Measurements from ENCODE around the gene COL24A1. TPM values are rescaled to one million over a fixed set of nuclear protein-coding genes. Genes with fewer than 3 reads are reported as not detected.
"Not testable (repeated sequence)": the region's sequence is repeated elsewhere in the genome, so short reads cannot be mapped to it uniquely, and the experiment has no call there.

The COL24A1 gene
- total RNA-seq, 1 donor from 2014 or later = not detected

DNA sequence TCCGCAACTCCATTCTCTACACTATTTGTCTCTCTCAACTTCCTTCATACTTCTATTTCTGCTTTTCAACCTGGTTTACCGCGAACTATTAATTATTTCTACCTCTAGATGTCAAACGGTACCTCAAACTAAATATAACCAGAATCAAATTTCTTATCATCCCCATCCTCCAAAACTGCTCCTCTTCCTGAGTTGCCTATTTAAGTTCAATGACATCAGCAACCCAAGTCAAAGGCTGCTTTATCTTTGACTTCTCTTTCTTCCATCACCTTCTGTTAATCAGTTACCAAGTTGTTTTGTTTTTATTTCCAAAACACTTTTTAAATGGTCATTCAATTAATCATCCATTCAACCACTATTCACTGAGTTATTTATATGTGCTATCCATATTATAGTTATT, 171.9 kb downstream of the COL24A1 start:
- Mint-ChIP-seq H3K36me3 (ENCODE audit: low read depth) (no peaks in the 10 kb centered on the region), H3K27me3 (ENCODE audit: low read depth) (no peaks in the 10 kb centered on the region), H3K4me3 (ENCODE audit: low read depth) (no peak overlapping the region), H3K27ac (no peak overlapping the region), H3K9me3 (no peaks in the 10 kb centered on the region), H3K4me1 (ENCODE audit: low read depth) (no peaks in the 10 kb centered on the region)
- intact Hi-C loops (cut with micrococcal nuclease) = no loop called here
- no peak for DNase-seq (ENCODE audit: low spot score)

DNA sequence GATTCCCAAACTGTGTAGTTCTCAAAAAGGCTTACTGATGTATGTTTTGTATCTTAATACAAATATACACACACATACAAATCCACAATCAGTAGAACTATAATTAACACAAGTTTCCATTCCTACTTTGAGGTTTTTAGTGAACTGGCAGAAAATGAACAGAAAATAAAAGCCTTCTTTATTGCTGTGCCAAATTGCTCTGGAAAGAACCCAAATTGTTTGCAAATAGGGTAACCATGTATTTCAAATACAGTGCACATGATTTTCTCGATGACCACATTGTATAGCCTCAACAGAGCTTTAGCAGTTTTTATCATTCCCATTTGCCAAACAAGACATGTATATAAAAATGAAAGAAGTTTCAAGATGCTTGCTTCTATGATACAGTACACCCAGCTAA, 173.3 kb downstream of the COL24A1 start:
- Mint-ChIP-seq H3K27me3 (ENCODE audit: low read depth) (no peaks in the 10 kb centered on the region), H3K9me3 (no peaks in the 10 kb centered on the region), H3K36me3 (ENCODE audit: low read depth) (no peaks in the 10 kb centered on the region), H3K4me3 (ENCODE audit: low read depth) (no peak overlapping the region), H3K4me1 (ENCODE audit: low read depth) (no peaks in the 10 kb centered on the region), H3K27ac (no peak overlapping the region)
- intact Hi-C loops (cut with micrococcal nuclease) = no loop called here
- no peak for DNase-seq (ENCODE audit: low spot score)

DNA sequence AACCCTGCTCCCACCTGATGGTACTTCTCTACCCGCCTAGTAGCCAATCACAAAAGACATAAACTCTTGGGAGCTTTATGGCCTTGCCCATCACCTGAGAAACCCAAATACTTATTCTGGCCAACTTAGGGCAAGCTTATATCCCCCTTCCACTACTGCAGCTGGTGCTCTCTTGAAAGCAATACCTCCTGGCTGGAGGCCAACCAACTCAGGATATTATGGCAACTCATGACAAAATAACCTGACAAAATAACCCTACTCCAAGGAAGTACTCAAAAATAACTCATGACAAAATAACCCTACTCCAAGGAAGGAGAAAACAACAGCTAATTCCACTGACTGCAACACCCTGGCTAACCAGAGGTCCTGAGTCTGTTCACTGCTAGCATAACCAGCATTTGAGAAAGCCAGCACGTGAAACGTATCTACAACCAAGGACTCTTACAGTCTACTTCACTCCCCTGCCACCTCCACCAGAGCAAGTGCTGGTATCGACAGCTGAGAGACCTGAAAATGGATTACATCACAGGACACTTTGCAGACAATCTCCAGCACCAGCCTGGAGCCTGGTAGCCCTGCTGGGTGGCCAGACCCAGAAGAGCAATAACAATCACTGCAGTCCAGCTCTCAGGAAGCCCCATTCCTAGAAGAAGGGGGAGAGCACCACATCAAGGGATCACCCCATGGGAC, 179.9 kb downstream of the COL24A1 start:
- peaks cover 5% of the 10 kb centered on the region for H3K9me3 Mint-ChIP-seq
- H3K4me1 Mint-ChIP-seq (ENCODE audit: low read depth) = no peaks in the 10 kb centered on the region
- no peaks in the 10 kb centered on the region for H3K36me3 Mint-ChIP-seq (ENCODE audit: low read depth)
- intact Hi-C loops (cut with micrococcal nuclease) = no loop called here
- no peaks in the 10 kb centered on the region for H3K27me3 Mint-ChIP-seq (ENCODE audit: low read depth)
- no peak overlapping the region for H3K4me3 Mint-ChIP-seq (ENCODE audit: low read depth)
- DNase-seq (ENCODE audit: low spot score) = no peak
- H3K27ac Mint-ChIP-seq = no peak overlapping the region

- no peaks in the 10 kb centered on the region for H3K36me3 Mint-ChIP-seq (ENCODE audit: low read depth)
- H3K4me1 Mint-ChIP-seq (ENCODE audit: low read depth) = no peaks in the 10 kb centered on the region
- no peaks in the 10 kb centered on the region for H3K27me3 Mint-ChIP-seq (ENCODE audit: low read depth)
- intact Hi-C loops (cut with micrococcal nuclease) = no loop called here
- no peak overlapping the region for H3K4me3 Mint-ChIP-seq (ENCODE audit: low read depth)
- no peak overlapping the region for H3K27ac Mint-ChIP-seq
- DNase-seq (ENCODE audit: low spot score) = no peak
- peaks cover 5% of the 10 kb centered on the region for H3K9me3 Mint-ChIP-seq
These were observed 180.6 kb downstream of the COL24A1 start for GRCh38 chr1:85975912-85976371.

DNA sequence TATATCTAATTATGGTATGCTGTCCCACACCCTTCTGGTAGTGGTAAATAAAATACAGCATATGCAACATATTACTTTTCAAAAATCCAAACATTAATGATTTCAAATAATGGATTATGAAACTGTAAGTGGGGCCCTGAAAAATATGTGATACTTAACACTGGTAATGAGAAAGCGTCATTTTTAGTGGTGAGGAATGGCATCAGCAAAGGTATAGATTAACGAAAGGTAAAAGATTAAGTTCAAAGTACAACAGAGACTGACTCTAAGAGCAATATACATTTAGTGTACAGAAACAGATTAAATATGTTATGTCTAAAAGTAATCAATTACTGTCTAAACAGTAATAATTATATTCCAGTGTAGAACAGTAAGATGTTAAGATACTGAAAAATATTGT, 194.1 kb downstream of the COL24A1 start:
- intact Hi-C loops (cut with micrococcal nuclease) = no loop called here
- no peak overlapping the region for H3K4me3 Mint-ChIP-seq (ENCODE audit: low read depth)
- no peaks in the 10 kb centered on the region for H3K36me3 Mint-ChIP-seq (ENCODE audit: low read depth)
- no peak for DNase-seq (ENCODE audit: low spot score)
- H3K9me3 Mint-ChIP-seq = no peaks in the 10 kb centered on the region
- no peak overlapping the region for H3K27ac Mint-ChIP-seq
- no peaks in the 10 kb centered on the region for H3K4me1 Mint-ChIP-seq (ENCODE audit: low read depth)
- H3K27me3 Mint-ChIP-seq (ENCODE audit: low read depth) = no peaks in the 10 kb centered on the region

DNA sequence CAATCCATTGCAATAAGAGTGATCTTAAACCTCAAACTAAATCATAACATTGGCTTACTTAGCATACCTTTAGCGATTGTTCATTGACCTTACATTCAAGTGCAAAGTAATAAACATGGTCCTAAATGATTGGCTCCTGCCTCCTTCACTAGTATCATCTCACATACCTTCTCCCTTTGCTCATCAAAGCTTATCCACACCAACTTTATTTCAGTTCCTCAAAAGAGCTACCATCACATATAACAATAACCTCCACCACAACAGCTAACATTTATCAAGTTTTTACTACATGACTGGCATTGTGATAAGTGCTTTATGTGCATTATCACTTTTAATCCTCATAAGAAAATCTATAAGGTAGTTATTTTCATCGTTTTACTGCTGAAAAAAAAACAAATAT, 198.8 kb downstream of the COL24A1 start:
- Mint-ChIP-seq H3K27ac (no peak overlapping the region), H3K4me3 (ENCODE audit: low read depth) (no peak overlapping the region), H3K4me1 (ENCODE audit: low read depth) (no peaks in the 10 kb centered on the region), H3K27me3 (ENCODE audit: low read depth) (no peaks in the 10 kb centered on the region), H3K9me3 (no peaks in the 10 kb centered on the region), H3K36me3 (ENCODE audit: low read depth) (no peaks in the 10 kb centered on the region)
- no peak for DNase-seq (ENCODE audit: low spot score)
- intact Hi-C loops (cut with micrococcal nuclease) = no loop called here

GRCh38 chr1:85955218-85955617, 201.4 kb downstream of the COL24A1 start:
- intact Hi-C loops (cut with micrococcal nuclease); H3K36me3 Mint-ChIP-seq (ENCODE audit: low read depth); H3K9me3 Mint-ChIP-seq; DNase-seq (ENCODE audit: low spot score); H3K4me1 Mint-ChIP-seq (ENCODE audit: low read depth); H3K27ac Mint-ChIP-seq; H3K27me3 Mint-ChIP-seq (ENCODE audit: low read depth); H3K4me3 Mint-ChIP-seq (ENCODE audit: low read depth): not testable (repeated sequence)

GRCh38 chr1:85952460-85952859, 204.1 kb downstream of the COL24A1 start:
- no peaks in the 10 kb centered on the region for H3K36me3 Mint-ChIP-seq (ENCODE audit: low read depth)
- intact Hi-C loops (cut with micrococcal nuclease) = no loop called here
- H3K27me3 Mint-ChIP-seq (ENCODE audit: low read depth) = no peaks in the 10 kb centered on the region
- H3K27ac Mint-ChIP-seq = no peak overlapping the region
- DNase-seq (ENCODE audit: low spot score) = no peak
- no peak overlapping the region for H3K4me3 Mint-ChIP-seq (ENCODE audit: low read depth)
- H3K9me3 Mint-ChIP-seq = no peaks in the 10 kb centered on the region
- no peaks in the 10 kb centered on the region for H3K4me1 Mint-ChIP-seq (ENCODE audit: low read depth)

DNA sequence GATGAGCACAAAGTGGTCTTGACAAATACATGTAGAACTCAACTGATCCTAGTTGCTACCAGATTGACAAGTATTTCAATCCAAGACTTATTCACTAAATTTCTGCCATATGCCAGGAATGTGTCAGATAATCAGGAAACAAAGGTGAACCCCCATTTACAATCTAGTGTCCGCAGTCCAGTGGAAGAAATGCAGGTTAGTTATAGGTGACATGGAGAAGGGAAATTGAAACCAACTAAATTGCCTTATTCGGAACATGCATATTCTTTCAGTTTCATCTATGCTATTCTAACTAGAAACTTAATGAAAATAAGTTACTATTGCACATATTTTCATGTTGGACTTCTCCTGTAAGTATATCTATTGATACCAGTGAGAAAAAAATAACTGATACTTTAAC, 209.4 kb downstream of the COL24A1 start:
- Mint-ChIP-seq H3K27me3 (ENCODE audit: low read depth) (no peaks in the 10 kb centered on the region), H3K9me3 (no peaks in the 10 kb centered on the region), H3K4me1 (ENCODE audit: low read depth) (no peaks in the 10 kb centered on the region), H3K27ac (no peak overlapping the region), H3K4me3 (ENCODE audit: low read depth) (no peak overlapping the region), H3K36me3 (ENCODE audit: low read depth) (no peaks in the 10 kb centered on the region)
- intact Hi-C loops (cut with micrococcal nuclease) = no loop called here
- DNase-seq (ENCODE audit: low spot score) = no peak

DNA sequence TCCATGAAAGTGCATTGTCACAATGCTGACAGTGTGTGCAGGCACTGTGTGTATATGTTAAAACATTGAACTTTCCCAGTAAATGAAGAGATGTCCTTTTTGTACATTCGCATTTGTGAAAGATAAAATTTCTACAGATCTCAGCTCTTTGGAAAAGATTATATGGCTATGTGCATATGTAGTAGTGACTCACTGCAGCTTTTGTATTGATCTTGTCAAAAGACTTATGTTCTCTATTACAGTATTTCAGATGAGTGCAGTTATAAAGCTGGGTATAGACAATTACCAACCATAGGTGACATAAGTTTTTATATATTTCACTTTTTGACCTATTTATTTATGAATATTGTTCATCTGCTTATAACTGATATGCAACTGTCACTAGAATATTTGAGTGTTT, 212.6 kb downstream of the COL24A1 start:
- H3K27me3 Mint-ChIP-seq (ENCODE audit: low read depth) = no peaks in the 10 kb centered on the region
- H3K9me3 Mint-ChIP-seq = no peaks in the 10 kb centered on the region
- H3K36me3 Mint-ChIP-seq (ENCODE audit: low read depth) = no peaks in the 10 kb centered on the region
- no peak overlapping the region for H3K4me3 Mint-ChIP-seq (ENCODE audit: low read depth)
- no peaks in the 10 kb centered on the region for H3K4me1 Mint-ChIP-seq (ENCODE audit: low read depth)
- no peak for DNase-seq (ENCODE audit: low spot score)
- intact Hi-C loops (cut with micrococcal nuclease) = no loop called here
- no peak overlapping the region for H3K27ac Mint-ChIP-seq

DNA sequence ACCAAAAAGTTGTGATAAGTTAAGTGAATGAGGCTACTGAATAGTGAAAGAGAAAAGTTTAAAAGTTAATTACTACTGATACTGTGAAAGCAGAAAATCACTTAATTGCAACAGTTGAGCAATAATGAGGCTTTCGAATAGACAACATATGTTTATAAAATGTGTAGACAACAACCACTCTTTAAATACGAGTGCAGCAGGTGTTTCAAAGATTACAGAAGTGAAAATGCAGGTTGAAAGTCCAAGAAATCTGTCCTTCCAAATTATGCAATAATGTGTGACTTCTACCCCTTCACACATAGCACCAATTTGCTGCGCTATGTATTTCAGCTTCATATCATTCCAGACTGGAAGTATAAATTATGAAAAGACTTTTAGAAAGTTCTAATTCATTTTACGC, 213.0 kb downstream of the COL24A1 start:
- H3K27ac Mint-ChIP-seq = no peak overlapping the region
- intact Hi-C loops (cut with micrococcal nuclease) = no loop called here
- no peaks in the 10 kb centered on the region for H3K36me3 Mint-ChIP-seq (ENCODE audit: low read depth)
- DNase-seq (ENCODE audit: low spot score) = no peak
- no peak overlapping the region for H3K4me3 Mint-ChIP-seq (ENCODE audit: low read depth)
- H3K27me3 Mint-ChIP-seq (ENCODE audit: low read depth) = no peaks in the 10 kb centered on the region
- no peaks in the 10 kb centered on the region for H3K4me1 Mint-ChIP-seq (ENCODE audit: low read depth)
- H3K9me3 Mint-ChIP-seq = no peaks in the 10 kb centered on the region

- Mint-ChIP-seq H3K27me3 (ENCODE audit: low read depth) (no peaks in the 10 kb centered on the region), H3K36me3 (ENCODE audit: low read depth) (no peaks in the 10 kb centered on the region), H3K27ac (no peak overlapping the region), H3K4me3 (ENCODE audit: low read depth) (no peak overlapping the region), H3K9me3 (no peaks in the 10 kb centered on the region), H3K4me1 (ENCODE audit: low read depth) (no peaks in the 10 kb centered on the region)
- DNase-seq (ENCODE audit: low spot score) = no peak
- intact Hi-C loops (cut with micrococcal nuclease) = no loop called here
These were observed 215.8 kb downstream of the COL24A1 start for GRCh38 chr1:85940656-85941306.

DNA sequence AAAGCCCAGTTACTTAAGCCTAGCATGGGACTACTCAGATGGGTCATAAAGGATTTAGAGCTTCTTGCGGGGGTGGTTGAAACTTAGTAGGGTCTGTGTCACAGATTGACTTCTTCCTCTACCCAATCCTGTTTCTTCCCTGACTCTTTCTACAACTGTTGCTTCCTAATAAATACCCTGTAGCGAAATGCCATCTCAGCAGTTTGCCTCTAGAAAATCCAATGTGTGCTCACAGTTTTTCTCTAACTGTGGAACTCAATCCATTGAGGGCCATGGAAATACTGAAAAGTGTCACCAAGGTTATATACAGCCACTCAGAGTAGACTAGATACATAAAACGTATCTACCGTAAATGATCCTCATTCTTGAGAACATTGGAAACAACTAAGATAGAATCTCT, 217.7 kb downstream of the COL24A1 start:
- DNase-seq (ENCODE audit: low spot score) = no peak
- Mint-ChIP-seq H3K9me3 (no peaks in the 10 kb centered on the region), H3K36me3 (ENCODE audit: low read depth) (no peaks in the 10 kb centered on the region), H3K27me3 (ENCODE audit: low read depth) (no peaks in the 10 kb centered on the region), H3K4me3 (ENCODE audit: low read depth) (no peak overlapping the region), H3K4me1 (ENCODE audit: low read depth) (no peaks in the 10 kb centered on the region), H3K27ac (no peak overlapping the region)
- intact Hi-C loops (cut with micrococcal nuclease) = no loop called here

All from activated T-helper 2 cell treated with anti-CD3 and anti-CD28 coated beads, Interferon-gamma antibody, Interleukin-2, Interleukin-4, amounts not matched to agents 10 μg/mL and 5 μg/mL and 100 μg/mL, durations not matched to agents 14 hours and 24 hours and 36 hours (primary cell).